Rectal smooth muscle tissue (tissue), 1 donor: ENCODE results near the gene MDP1.
"Not testable (repeated sequence)": the region's sequence is repeated elsewhere in the genome, so short reads cannot be mapped to it uniquely, and the experiment has no call there.

Experiments used
- H3K27ac ChIP-seq: one replicate; pipeline ENCODE4 v1.7.0; 2013; ENCODE audit warnings: low read depth, low read length, inconsistent platforms
- H3K27me3 ChIP-seq: one replicate; pipeline ENCODE4 v1.7.0; 2013; ENCODE audit warnings: low read length; ENCODE audit not compliant: control insufficient read depth, insufficient read depth
- H3K36me3 ChIP-seq: one replicate; pipeline ENCODE4 v1.7.0; 2013; ENCODE audit warnings: low read length; ENCODE audit not compliant: control insufficient read depth, insufficient read depth
- H3K4me1 ChIP-seq: one replicate; pipeline ENCODE4 v1.7.0; 2013; ENCODE audit warnings: low read length; ENCODE audit not compliant: control insufficient read depth, insufficient read depth
- H3K4me3 ChIP-seq: one replicate; pipeline ENCODE4 v1.7.0; 2013; ENCODE audit warnings: low read length
- H3K9ac ChIP-seq: one replicate; pipeline ENCODE4 v1.7.0; 2013; ENCODE audit warnings: low read length

Gene MDP1

DNA sequence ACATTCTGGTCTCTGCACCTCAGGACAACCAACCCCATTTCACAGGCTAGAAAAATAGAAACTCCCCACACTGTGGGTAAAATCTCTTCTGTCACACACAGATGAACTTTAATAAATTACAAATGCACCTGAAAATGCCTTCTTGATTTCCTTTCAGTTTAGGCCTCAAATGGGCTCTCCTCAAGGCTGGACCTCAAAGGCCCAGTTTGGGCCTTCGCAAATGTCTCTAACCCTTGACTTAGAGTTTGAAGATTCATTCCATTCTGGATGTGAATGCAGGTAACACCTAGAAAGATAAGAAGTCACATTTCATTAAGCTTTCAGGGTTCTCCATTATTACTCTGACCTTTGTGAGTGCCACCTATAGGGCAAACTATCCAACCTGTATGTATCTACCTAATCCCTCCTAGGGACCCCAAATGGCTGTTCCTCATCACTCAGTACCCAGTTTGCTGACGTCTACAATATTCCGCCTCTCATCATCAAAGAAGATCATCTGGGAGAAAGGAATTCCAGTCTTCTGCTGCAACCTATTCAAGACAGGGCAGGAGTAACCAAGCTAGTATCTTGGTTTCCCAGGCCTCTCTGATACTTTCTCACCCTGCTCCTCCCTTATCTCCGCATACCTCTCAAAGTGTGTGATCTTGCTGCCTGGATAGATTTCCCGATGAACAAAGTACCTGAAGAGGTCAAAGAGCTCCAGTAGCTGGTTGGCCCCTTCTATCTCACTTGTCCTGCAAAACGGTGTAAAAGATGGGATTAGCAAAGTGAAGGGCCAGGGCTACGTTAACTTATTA is 1.8 kb downstream of the MDP1 start:
- Histone ChIP-seq H3K36me3 (peaks cover 9% of the 10 kb centered on the region), H3K27ac (peak overlapping the region; percentile 96), H3K4me1 (peaks cover 4% of the 10 kb centered on the region), H3K9ac (peak overlapping the region; percentile 91), H3K27me3 (no peaks in the 10 kb centered on the region), H3K4me3 (peak overlapping the region; percentile 85)

GRCh38 chr14:24212924-24213865 is 2.7 kb downstream of the MDP1 start, which contains the start of gene CHMP4A:
Gene CHMP4A, minus strand, starts transcription at chr14:24213488. Its CDS starts 49 bp downstream, at chr14:24213439.
- Histone ChIP-seq H3K27me3 (no peaks in the 10 kb centered on the region), H3K4me3 (peak within 1 kb of the TSS; percentile 85), H3K36me3 (peaks cover 11% of the 10 kb centered on the region), H3K4me1 (peaks cover 4% of the 10 kb centered on the region), H3K9ac (peak within 1 kb of the TSS; percentile 91), H3K27ac (peak within 1 kb of the TSS; percentile 96)

GRCh38 chr14:24211311-24211710 is 4.6 kb downstream of the MDP1 start:
- Histone ChIP-seq H3K27ac (no peak overlapping the region), H3K36me3 (peaks cover 26% of the 10 kb centered on the region), H3K4me1 (peaks cover 4% of the 10 kb centered on the region), H3K9ac (no peak overlapping the region), H3K27me3 (no peaks in the 10 kb centered on the region), H3K4me3 (no peak overlapping the region)

DNA sequence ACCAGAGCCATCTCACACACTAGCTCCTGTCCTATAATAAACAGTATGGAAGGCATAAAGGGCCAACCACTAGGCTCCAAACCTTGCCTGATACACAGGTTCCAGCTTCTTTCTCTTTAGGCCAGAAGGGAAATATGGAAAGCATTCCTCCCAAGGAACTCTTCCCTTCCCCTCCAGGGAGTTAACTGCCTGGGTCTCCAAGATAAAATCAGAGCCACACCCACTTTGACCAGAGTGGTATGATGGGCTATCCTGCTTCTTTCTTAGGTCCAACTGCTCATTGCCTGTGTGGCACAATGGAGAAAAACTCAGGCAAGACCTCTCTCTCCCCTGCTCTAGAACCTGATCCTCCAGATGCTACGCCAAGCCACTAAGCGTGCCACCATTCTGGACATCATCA is 8.2 kb downstream of the MDP1 start:
- no peaks in the 10 kb centered on the region for H3K27me3 ChIP-seq
- H3K36me3 ChIP-seq = peaks cover 36% of the 10 kb centered on the region
- no peak overlapping the region for H3K9ac ChIP-seq
- H3K27ac ChIP-seq = no peak overlapping the region
- no peak overlapping the region for H3K4me3 ChIP-seq
- H3K4me1 ChIP-seq = no peaks in the 10 kb centered on the region

- no peaks in the 10 kb centered on the region for H3K27me3 ChIP-seq
- no peak overlapping the region for H3K27ac ChIP-seq
- H3K36me3 ChIP-seq = peaks cover 36% of the 10 kb centered on the region
- no peaks in the 10 kb centered on the region for H3K4me1 ChIP-seq
- no peak overlapping the region for H3K9ac ChIP-seq
- H3K4me3 ChIP-seq = no peak overlapping the region
Observed at GRCh38 chr14:24207104-24207551, 8.7 kb downstream of the MDP1 start.

- Histone ChIP-seq H3K36me3 (peaks cover 36% of the 10 kb centered on the region), H3K27me3 (no peaks in the 10 kb centered on the region), H3K4me1 (no peaks in the 10 kb centered on the region), H3K4me3 (no peak overlapping the region), H3K27ac (no peak overlapping the region), H3K9ac (no peak overlapping the region)
Observed at GRCh38 chr14:24206260-24207103, 9.4 kb downstream of the MDP1 start.

DNA sequence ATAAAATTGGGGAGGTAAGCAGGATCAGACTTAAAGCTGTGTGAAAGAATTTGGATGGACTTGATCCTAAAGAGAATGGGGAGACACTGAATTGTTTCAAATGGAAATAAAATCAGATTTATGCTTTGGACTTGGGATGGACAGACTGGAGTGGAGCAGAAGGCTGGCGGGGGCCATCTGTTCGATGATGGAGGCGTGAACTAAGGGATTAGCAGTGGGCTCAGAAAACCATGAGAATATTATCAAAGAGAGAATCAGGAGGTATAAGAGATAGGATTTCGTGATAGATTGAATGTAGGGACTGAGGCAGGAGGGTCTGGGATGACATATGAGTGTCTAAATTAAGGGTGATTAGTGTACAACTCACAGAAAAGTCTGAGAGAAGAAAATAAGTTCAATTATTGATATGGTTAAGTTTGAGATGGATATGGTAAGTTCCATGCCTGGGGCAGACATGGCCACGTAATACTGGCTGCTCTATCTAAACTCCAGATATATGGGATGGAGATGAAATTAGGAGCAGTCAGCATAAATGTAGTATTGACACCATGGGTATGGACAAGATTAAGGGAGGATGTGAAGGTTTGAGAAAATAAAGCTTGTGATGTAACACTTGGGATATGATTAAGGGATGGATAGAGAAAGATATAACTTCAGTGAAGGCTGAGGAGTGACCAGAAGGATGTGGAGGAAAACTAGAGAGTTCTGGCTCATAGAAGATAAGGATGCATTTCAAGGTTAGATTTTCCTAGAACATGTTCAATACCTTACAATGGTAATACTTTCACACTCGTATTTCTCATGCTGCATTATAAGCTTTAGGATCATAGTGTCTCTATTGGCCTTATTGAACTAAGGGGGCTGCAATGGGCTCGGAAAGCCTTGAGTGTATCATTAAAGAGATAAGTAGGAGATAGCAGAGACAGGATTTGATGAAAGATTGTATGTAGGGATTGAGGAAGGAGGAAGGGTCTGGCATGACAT is 11.4 kb downstream of the MDP1 start:
- H3K4me3 ChIP-seq = no peak overlapping the region
- no peaks in the 10 kb centered on the region for H3K27me3 ChIP-seq
- no peak overlapping the region for H3K27ac ChIP-seq
- H3K9ac ChIP-seq = no peak overlapping the region
- H3K4me1 ChIP-seq = no peaks in the 10 kb centered on the region
- H3K36me3 ChIP-seq = peaks cover 27% of the 10 kb centered on the region

DNA sequence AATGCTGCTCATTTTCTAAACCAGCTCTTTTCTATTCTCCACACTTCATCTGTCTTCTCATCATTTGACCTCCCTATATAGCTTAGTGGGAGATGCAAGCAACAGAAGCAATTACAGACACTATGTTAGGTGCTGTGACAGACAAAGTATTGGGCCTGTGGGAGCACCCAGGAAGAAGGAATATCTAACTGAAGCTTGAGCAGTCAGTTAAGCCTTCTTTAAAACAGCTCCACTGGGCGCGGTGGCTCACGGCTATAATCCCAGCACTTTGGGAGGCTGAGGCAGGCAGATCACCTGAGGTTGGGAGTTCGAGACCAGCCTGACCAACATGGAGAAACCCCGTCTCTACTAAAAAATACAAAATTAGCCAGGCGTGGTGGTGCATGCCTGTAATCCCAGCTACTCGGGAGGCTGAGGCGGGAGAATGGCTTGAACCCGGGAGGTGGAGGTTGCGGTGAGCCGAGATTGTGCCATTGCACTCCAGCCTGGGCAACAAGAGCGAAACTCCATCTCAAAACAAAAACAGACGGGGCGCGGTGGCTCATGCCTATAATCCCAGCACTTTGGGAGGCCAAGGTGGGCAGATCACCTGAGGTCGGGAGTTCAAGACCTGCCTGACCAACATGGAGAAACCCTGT is 12.5 kb downstream of the MDP1 start:
- H3K36me3 ChIP-seq = peaks cover 26% of the 10 kb centered on the region
- not testable (repeated sequence) for H3K27ac ChIP-seq

DNA sequence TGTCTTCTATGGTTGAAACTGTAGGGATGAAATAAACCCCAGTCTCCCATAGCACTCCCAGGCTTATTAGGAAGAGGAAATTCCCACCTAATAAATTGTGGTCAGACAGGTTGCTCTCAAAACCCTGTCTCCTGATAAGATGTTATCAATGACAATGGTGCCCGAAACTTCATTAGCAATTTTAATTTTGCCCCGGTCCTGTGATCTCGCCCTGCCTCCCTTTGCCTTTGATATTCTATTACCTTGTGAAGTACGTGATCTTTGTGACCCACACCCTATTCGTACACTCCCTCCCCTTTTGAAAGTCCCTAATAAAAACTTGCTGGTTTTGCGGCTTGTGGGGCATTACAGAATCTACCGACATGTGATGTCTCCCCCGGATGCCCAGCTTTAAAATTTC is 13.3 kb downstream of the MDP1 start:
- H3K27ac ChIP-seq, H3K4me1 ChIP-seq, H3K4me3 ChIP-seq, H3K27me3 ChIP-seq, H3K9ac ChIP-seq: not testable (repeated sequence)
- H3K36me3 ChIP-seq = peaks cover 21% of the 10 kb centered on the region

More for the DNA sequence above, 12.5 kb downstream of the MDP1 start:
- not testable (repeated sequence) for H3K4me3 ChIP-seq, H3K27me3 ChIP-seq, H3K4me1 ChIP-seq, H3K9ac ChIP-seq

GRCh38 chr14:24198814-24199524 is 16.9 kb downstream of the MDP1 start:
- H3K36me3 ChIP-seq = peaks cover 4% of the 10 kb centered on the region
- no peak overlapping the region for H3K4me3 ChIP-seq
- H3K9ac ChIP-seq = no peak overlapping the region
- no peak overlapping the region for H3K27ac ChIP-seq
- no peaks in the 10 kb centered on the region for H3K27me3 ChIP-seq
- peaks cover 13% of the 10 kb centered on the region for H3K4me1 ChIP-seq
